ENCODE results near the gene MAD1L1. TPM values are rescaled to one million over a fixed set of nuclear protein-coding genes. Genes with fewer than 3 reads are reported as not detected.

MAD1L1 gene
- polyA plus RNA-seq, 4 donors, result 12.3 to 21.7 (median 18.1) TPM

- no peaks in the 10 kb centered on the region for H3K9me3 ChIP-seq (ENCODE audit: control insufficient read depth in 2 of 2, insufficient read depth in 1 of 2, low read depth in 1 of 2, low read length in 1 of 2)
- peaks cover 0 to 4% (median 0%) of the 10 kb centered on the region in 3 donors for H3K36me3 ChIP-seq (ENCODE audit: control insufficient read depth in 3 of 3, insufficient read depth in 2 of 3, low read depth in 1 of 3, low read length in 3 of 3)
- H3K4me1 ChIP-seq (ENCODE audit: control insufficient read depth in 3 of 3, insufficient read depth in 2 of 3, low read depth in 1 of 3, low read length in 2 of 3), result no peaks in the 10 kb centered on the region
- H3K4me3 ChIP-seq (ENCODE audit: low read depth in 1 of 3, low read length in 3 of 3), result no peak overlapping the region
- H3K27me3 ChIP-seq (ENCODE audit: control insufficient read depth in 3 of 3, insufficient read depth in 3 of 3, low read length in 3 of 3), result no peaks in the 10 kb centered on the region
- 86 to 93% (median 92%) methylated on average over 29 of the region's 29 CpGs for WGBS, 3 donors
- no peak overlapping the region for H3K27ac ChIP-seq (ENCODE audit: low read depth in 1 of 3, low read length in 2 of 3)
- no peak for FAIRE-seq
- DNase-seq, result no peak
Observed at GRCh38 chr7:1809601-1810258, 423.0 kb downstream of the MAD1L1 start.

- DNase-seq, result no peak
- Histone ChIP-seq H3K27ac (ENCODE audit: low read depth in 1 of 3, low read length in 2 of 3) (no peak overlapping the region), H3K27me3 (ENCODE audit: control insufficient read depth in 3 of 3, insufficient read depth in 3 of 3, low read length in 3 of 3) (no peaks in the 10 kb centered on the region), H3K4me3 (ENCODE audit: low read depth in 1 of 3, low read length in 3 of 3) (no peak overlapping the region), H3K9me3 (ENCODE audit: control insufficient read depth in 2 of 2, insufficient read depth in 1 of 2, low read depth in 1 of 2, low read length in 1 of 2) (no peaks in the 10 kb centered on the region), H3K4me1 (ENCODE audit: control insufficient read depth in 3 of 3, insufficient read depth in 2 of 3, low read depth in 1 of 3, low read length in 2 of 3) (no peaks in the 10 kb centered on the region), H3K36me3 (ENCODE audit: control insufficient read depth in 3 of 3, insufficient read depth in 2 of 3, low read depth in 1 of 3, low read length in 3 of 3) (no peaks in the 10 kb centered on the region)
- no peak for FAIRE-seq
- 85 to 94% (median 88%) methylated on average over 7 of the region's 7 CpGs for WGBS, 3 donors
Observed at GRCh38 chr7:1809070-1809469, 423.7 kb downstream of the MAD1L1 start.

- H3K27ac ChIP-seq (ENCODE audit: low read depth in 1 of 3, low read length in 2 of 3), result no peak overlapping the region
- H3K9me3 ChIP-seq (ENCODE audit: control insufficient read depth in 2 of 2, insufficient read depth in 1 of 2, low read depth in 1 of 2, low read length in 1 of 2), result peaks cover 0 to 2% of the 10 kb centered on the region in 2 donors
- H3K36me3 ChIP-seq (ENCODE audit: control insufficient read depth in 3 of 3, insufficient read depth in 2 of 3, low read depth in 1 of 3, low read length in 3 of 3), result no peaks in the 10 kb centered on the region
- H3K27me3 ChIP-seq (ENCODE audit: control insufficient read depth in 3 of 3, insufficient read depth in 3 of 3, low read length in 3 of 3), result no peaks in the 10 kb centered on the region
- H3K4me3 ChIP-seq (ENCODE audit: low read depth in 1 of 3, low read length in 3 of 3), result no peak overlapping the region
- 90 to 93% (median 92%) methylated on average over 26 of the region's 26 CpGs for WGBS, 3 donors
- no peaks in the 10 kb centered on the region for H3K4me1 ChIP-seq (ENCODE audit: control insufficient read depth in 3 of 3, insufficient read depth in 2 of 3, low read depth in 1 of 3, low read length in 2 of 3)
- FAIRE-seq (no peak), DNase-seq (no peak)
Observed at GRCh38 chr7:1807821-1808600, 424.7 kb downstream of the MAD1L1 start.

- FAIRE-seq (no peak), DNase-seq (no peak)
- Histone ChIP-seq H3K9me3 (ENCODE audit: control insufficient read depth in 2 of 2, insufficient read depth in 1 of 2, low read depth in 1 of 2, low read length in 1 of 2) (peaks cover 0 to 5% of the 10 kb centered on the region in 2 donors), H3K4me1 (ENCODE audit: control insufficient read depth in 3 of 3, insufficient read depth in 2 of 3, low read depth in 1 of 3, low read length in 2 of 3) (no peaks in the 10 kb centered on the region), H3K36me3 (ENCODE audit: control insufficient read depth in 3 of 3, insufficient read depth in 2 of 3, low read depth in 1 of 3, low read length in 3 of 3) (no peaks in the 10 kb centered on the region), H3K27me3 (ENCODE audit: control insufficient read depth in 3 of 3, insufficient read depth in 3 of 3, low read length in 3 of 3) (no peaks in the 10 kb centered on the region), H3K4me3 (ENCODE audit: low read depth in 1 of 3, low read length in 3 of 3) (no peak overlapping the region), H3K27ac (ENCODE audit: low read depth in 1 of 3, low read length in 2 of 3) (no peak overlapping the region)
- 81 to 90% (median 85%) methylated on average over 14 of the region's 14 CpGs for WGBS, 3 donors
Observed at GRCh38 chr7:1806354-1806753, 426.4 kb downstream of the MAD1L1 start.

- DNase-seq (no peak), FAIRE-seq (no peak)
- peaks cover 0 to 2% (median 0%) of the 10 kb centered on the region in 3 donors for H3K27me3 ChIP-seq (ENCODE audit: control insufficient read depth in 3 of 3, insufficient read depth in 3 of 3, low read length in 3 of 3)
- H3K27ac ChIP-seq (ENCODE audit: low read depth in 1 of 3, low read length in 2 of 3), result no peak overlapping the region
- no peaks in the 10 kb centered on the region for H3K36me3 ChIP-seq (ENCODE audit: control insufficient read depth in 3 of 3, insufficient read depth in 2 of 3, low read depth in 1 of 3, low read length in 3 of 3)
- H3K4me1 ChIP-seq (ENCODE audit: control insufficient read depth in 3 of 3, insufficient read depth in 2 of 3, low read depth in 1 of 3, low read length in 2 of 3), result no peaks in the 10 kb centered on the region
- H3K4me3 ChIP-seq (ENCODE audit: low read depth in 1 of 3, low read length in 3 of 3), result no peak overlapping the region
- 86 to 88% (median 88%) methylated on average over 21 of the region's 21 CpGs for WGBS, 3 donors
- H3K9me3 ChIP-seq (ENCODE audit: control insufficient read depth in 2 of 2, insufficient read depth in 1 of 2, low read depth in 1 of 2, low read length in 1 of 2), result peaks cover 0 to 5% of the 10 kb centered on the region in 2 donors
Observed at GRCh38 chr7:1804310-1804709, 428.4 kb downstream of the MAD1L1 start.

GRCh38 chr7:1802899-1803298, 429.8 kb downstream of the MAD1L1 start:
- Histone ChIP-seq H3K36me3 (ENCODE audit: control insufficient read depth in 3 of 3, insufficient read depth in 2 of 3, low read depth in 1 of 3, low read length in 3 of 3) (no peaks in the 10 kb centered on the region), H3K4me1 (ENCODE audit: control insufficient read depth in 3 of 3, insufficient read depth in 2 of 3, low read depth in 1 of 3, low read length in 2 of 3) (no peaks in the 10 kb centered on the region), H3K9me3 (ENCODE audit: control insufficient read depth in 2 of 2, insufficient read depth in 1 of 2, low read depth in 1 of 2, low read length in 1 of 2) (peaks cover 0 to 5% of the 10 kb centered on the region in 2 donors), H3K27me3 (ENCODE audit: control insufficient read depth in 3 of 3, insufficient read depth in 3 of 3, low read length in 3 of 3) (peaks cover 0 to 2% (median 0%) of the 10 kb centered on the region in 3 donors), H3K27ac (ENCODE audit: low read depth in 1 of 3, low read length in 2 of 3) (no peak overlapping the region), H3K4me3 (ENCODE audit: low read depth in 1 of 3, low read length in 3 of 3) (no peak overlapping the region)
- WGBS, 3 donors, result 74 to 80% (median 78%) methylated on average over 3 to 4 of the region's 4 CpGs
- DNase-seq (no peak), FAIRE-seq (no peak)

GRCh38 chr7:1800902-1801301, 431.8 kb downstream of the MAD1L1 start:
- 54 to 70% (median 66%) methylated on average over 14 of the region's 14 CpGs for WGBS, 3 donors
- FAIRE-seq (no peak), DNase-seq (no peak)
- no peak overlapping the region for H3K27ac ChIP-seq (ENCODE audit: low read depth in 1 of 3, low read length in 2 of 3)
- peaks cover 0 to 2% (median 0%) of the 10 kb centered on the region in 3 donors for H3K27me3 ChIP-seq (ENCODE audit: control insufficient read depth in 3 of 3, insufficient read depth in 3 of 3, low read length in 3 of 3)
- no peaks in the 10 kb centered on the region for H3K36me3 ChIP-seq (ENCODE audit: control insufficient read depth in 3 of 3, insufficient read depth in 2 of 3, low read depth in 1 of 3, low read length in 3 of 3)
- no peak overlapping the region for H3K4me3 ChIP-seq (ENCODE audit: low read depth in 1 of 3, low read length in 3 of 3)
- H3K9me3 ChIP-seq (ENCODE audit: control insufficient read depth in 2 of 2, insufficient read depth in 1 of 2, low read depth in 1 of 2, low read length in 1 of 2), result peaks cover 0 to 5% of the 10 kb centered on the region in 2 donors
- H3K4me1 ChIP-seq (ENCODE audit: control insufficient read depth in 3 of 3, insufficient read depth in 2 of 3, low read depth in 1 of 3, low read length in 2 of 3), result no peaks in the 10 kb centered on the region

- Histone ChIP-seq H3K27ac (ENCODE audit: low read depth in 1 of 3, low read length in 2 of 3) (no peak overlapping the region), H3K4me3 (ENCODE audit: low read depth in 1 of 3, low read length in 3 of 3) (no peak overlapping the region), H3K9me3 (ENCODE audit: control insufficient read depth in 2 of 2, insufficient read depth in 1 of 2, low read depth in 1 of 2, low read length in 1 of 2) (peaks cover 0 to 7% of the 10 kb centered on the region in 2 donors), H3K36me3 (ENCODE audit: control insufficient read depth in 3 of 3, insufficient read depth in 2 of 3, low read depth in 1 of 3, low read length in 3 of 3) (no peaks in the 10 kb centered on the region), H3K27me3 (ENCODE audit: control insufficient read depth in 3 of 3, insufficient read depth in 3 of 3, low read length in 3 of 3) (peaks cover 0 to 4% (median 2%) of the 10 kb centered on the region in 3 donors), H3K4me1 (ENCODE audit: control insufficient read depth in 3 of 3, insufficient read depth in 2 of 3, low read depth in 1 of 3, low read length in 2 of 3) (no peaks in the 10 kb centered on the region)
- 34 to 72% (median 52%) methylated on average over 3 of the region's 3 CpGs for WGBS, 3 donors
- FAIRE-seq (no peak), DNase-seq (no peak)
Observed at GRCh38 chr7:1798191-1798590, 434.6 kb downstream of the MAD1L1 start.
